ENCODE data around the gene ADORA2A. TPM values are rescaled to one million over a fixed set of nuclear protein-coding genes. Genes with fewer than 3 reads are reported as not detected.

The ADORA2A gene
- total and polyA plus RNA-seq, 2 of the 13 experiments (the other 11 are each of a cell fraction or from before 2014, with no cell fraction given) = 3.3 to 5.0 TPM

- CTCF ChIA-PET (ENCODE audit: low intra/inter-chr PET ratio, low total read pairs) = no interaction called here
Measured at GRCh38 chr22:24485170-24485569, 57.8 kb downstream of the ADORA2A start.

GRCh38 chr22:24485608-24486007 is 58.2 kb downstream of the ADORA2A start:
- POLR2A ChIA-PET = interaction anchor here (1.4 to 3.3 kb wide), 2 partner anchors 14 to 21 kb away, joined by 7 to 17 read pairs; no protein-coding TSS in a partner anchor
- in situ Hi-C loops (cut with HindIII; ENCODE audit: extremely low pct_ligation_motif_present, low pct_unique_long_range_greater_than_20kb) (no loop called here), intact Hi-C loops (cut with micrococcal nuclease; ENCODE audit: unreplicated experiment) (no loop called here)
- ATAC-seq (peak; percentile 55; the same call in 2 of the 3 replicates), FAIRE-seq (no peak), DNase-seq (ENCODE audit: low spot score) (no peak)
- no peak overlapping the region for H3K9ac ChIP-seq (ENCODE audit: insufficient read depth, low read depth, low read length)
- H3K79me2 ChIP-seq (ENCODE audit: insufficient read depth, low read length) = no peaks in the 10 kb centered on the region
- no TSS peak for BruUV-seq (replicated peaks)
- no peak overlapping the region for H3K27ac ChIP-seq (ENCODE audit: extremely low read length, insufficient read depth, low read length)
- no peaks in the 10 kb centered on the region for H4K20me1 ChIP-seq (ENCODE audit: insufficient read depth, low read length)
- no peak overlapping the region for H3K4me3 ChIP-seq (replicated peaks in 1 of 3; ENCODE audit: insufficient read depth in 1 of 3, low read depth in 2 of 3, low read length in 3 of 3)
- H3K4me1 ChIP-seq (ENCODE audit: insufficient read depth, low read length) = peaks cover 62% of the 10 kb centered on the region
- TF ChIP-seq MIER2 (CRISPR knock-in tag; IDR thresholded peaks at IDR 0.05) (no peak), STAG1 (CRISPR knock-in tag; IDR thresholded peaks at IDR 0.05) (peak; percentile 40), CTCF (CRISPR knock-in tag; IDR thresholded peaks at IDR 0.05) (peak; percentile 34; the same call in 1 of the 2 replicates)
- no peak overlapping the region for H2AFZ ChIP-seq (ENCODE audit: low read length)
- no peaks in the 10 kb centered on the region for H3K36me3 ChIP-seq (replicated peaks in 1 of 2; ENCODE audit: control insufficient read depth in 1 of 2, insufficient read depth in 2 of 2, low read length in 2 of 2)
- 57% methylated on average over 3 of the region's 3 CpGs for WGBS (ENCODE audit: low lambda C conversion rate)
- no peaks in the 10 kb centered on the region for H3K27me3 ChIP-seq (ENCODE audit: control insufficient read depth in 1 of 2, insufficient read depth in 2 of 2, low read length in 2 of 2)
- no peaks in the 10 kb centered on the region for H3K9me3 ChIP-seq (ENCODE audit: low read length)
- CTCF ChIA-PET (ENCODE audit: low intra/inter-chr PET ratio, low total read pairs) = no interaction called here
- H3K4me2 ChIP-seq (ENCODE audit: low read depth, low read length) = no peak overlapping the region

More at GRCh38 chr22:24485170-24485569, 57.8 kb downstream of the ADORA2A start:
- no peak overlapping the region for H3K9ac ChIP-seq (ENCODE audit: insufficient read depth, low read depth, low read length)
- H3K36me3 ChIP-seq (replicated peaks in 1 of 2; ENCODE audit: control insufficient read depth in 1 of 2, insufficient read depth in 2 of 2, low read length in 2 of 2) = no peaks in the 10 kb centered on the region
- no peaks in the 10 kb centered on the region for H4K20me1 ChIP-seq (ENCODE audit: insufficient read depth, low read length)
- TF ChIP-seq ONECUT2 (CRISPR knock-in tag; IDR thresholded peaks at IDR 0.05) = peak; percentile 59; the same call in 1 of the 2 replicates
- peak; percentile 66 for TF ChIP-seq NR2F6 (IDR thresholded peaks at IDR 0.05)
- no peak for TF ChIP-seq NR2F6 (CRISPR knock-in tag; IDR thresholded peaks at IDR 0.05)
- TF ChIP-seq ZNF180 (CRISPR knock-in tag; IDR thresholded peaks at IDR 0.05; ENCODE audit: borderline replicate concordance, low read depth) = no peak
- peak; percentile 52; the same call in 1 of the 2 replicates for TF ChIP-seq NR2F2 (IDR thresholded peaks at IDR 0.05; ENCODE audit: borderline replicate concordance, low read depth)
- no TSS peak for BruUV-seq (replicated peaks)
- H3K4me2 ChIP-seq (ENCODE audit: low read depth, low read length) = no peak overlapping the region
- no peak overlapping the region for H3K27ac ChIP-seq (ENCODE audit: extremely low read length, insufficient read depth, low read length)
- no peaks in the 10 kb centered on the region for H3K27me3 ChIP-seq (ENCODE audit: control insufficient read depth in 1 of 2, insufficient read depth in 2 of 2, low read length in 2 of 2)
- no peak overlapping the region for H3K4me3 ChIP-seq (replicated peaks in 1 of 3; ENCODE audit: insufficient read depth in 1 of 3, low read depth in 2 of 3, low read length in 3 of 3)
- no peaks in the 10 kb centered on the region for H3K79me2 ChIP-seq (ENCODE audit: insufficient read depth, low read length)
- no peaks in the 10 kb centered on the region for H3K9me3 ChIP-seq (ENCODE audit: low read length)
- H3K4me1 ChIP-seq (ENCODE audit: insufficient read depth, low read length) = peaks cover 62% of the 10 kb centered on the region
- DNase-seq (ENCODE audit: low spot score) = no peak
- in situ Hi-C loops (cut with HindIII; ENCODE audit: extremely low pct_ligation_motif_present, low pct_unique_long_range_greater_than_20kb) (no loop called here), intact Hi-C loops (cut with micrococcal nuclease; ENCODE audit: unreplicated experiment) (no loop called here)
- 20% methylated on average over 4 of the region's 4 CpGs for WGBS (ENCODE audit: low lambda C conversion rate)
- FAIRE-seq = no peak
- H2AFZ ChIP-seq (ENCODE audit: low read length) = no peak overlapping the region
- POLR2A ChIA-PET = interaction anchor here (2.9 to 3.3 kb wide), 2 partner anchors 15 to 21 kb away, joined by 14 to 17 read pairs; no protein-coding TSS in a partner anchor
- ATAC-seq = no peak

Data from HepG2 (cell line).